Left ventricle myocardium inferior (tissue), 1 donor: ENCODE measurements around the gene AGAP1. TPM values are rescaled to one million over a fixed set of nuclear protein-coding genes. Genes with fewer than 3 reads are reported as not detected.

ENCODE experiments used
- DNase-seq: peaks from one replicate; pipeline ENCODE4 v3.0.0-alpha.2; 2020
- H3K27ac ChIP-seq: fragments of 200-600 bp; replicated peaks from 2 replicates; pipeline ENCODE4 v1.8.0; 2021
- H3K27me3 ChIP-seq: fragments of 200-600 bp; 2 replicates; pipeline ENCODE4 v1.8.0; 2021; ENCODE audit warnings: low read depth
- H3K36me3 ChIP-seq: fragments of 200-600 bp; 2 replicates; pipeline ENCODE4 v1.8.0; 2021
- H3K4me1 ChIP-seq: fragments of 200-600 bp; 2 replicates; pipeline ENCODE4 v1.8.0; 2021
- H3K4me3 ChIP-seq: fragments of 200-600 bp; 2 replicates; pipeline ENCODE4 v1.8.0; 2021; ENCODE audit warnings: mild to moderate bottlenecking, moderate library complexity
- H3K9me3 ChIP-seq: fragments of 200-600 bp; replicated peaks from 2 replicates; pipeline ENCODE4 v1.8.0; 2021
- CTCF ChIP-seq: fragments of 200-600 bp; IDR thresholded peaks from 2 replicates; pipeline ENCODE4 v1.8.0; 2021; ENCODE audit warnings: antibody characterized with exemption, mild to moderate bottlenecking, borderline replicate concordance
- intact Hi-C: fragments of 100-400 bp; cut with micrococcal nuclease; formaldehyde crosslinking; loops from one replicate; pipeline ENCODE4 v1.11.0; 2022
- total RNA-seq: library from RNA; stranded (reverse); fragmentation: NEBNext Ultra II Directional; extraction: Animal tissue kit (Norgen Biotek cat#: 25700); gene quantifications from one replicate; pipeline ENCODE4 v1.2.1, GENCODE V29; 2021
- donor health status: DM: no; HTN: yes; CAD: no; lungs with severe emphysema.

AGAP1 gene
- total RNA-seq, 1 donor from 2014 or later: 18.1 TPM

GRCh38 chr2:235541016-235541415 lies 47.2 kb downstream of the AGAP1 start:
- Histone ChIP-seq H3K27ac (no peak overlapping the region), H3K9me3 (no peaks in the 10 kb centered on the region)
- intact Hi-C loops: no loop called here

GRCh38 chr2:235541838-235542549 lies 48.2 kb downstream of the AGAP1 start:
- no peak overlapping the region for H3K27ac ChIP-seq
- intact Hi-C loops: no loop called here
- H3K4me3 ChIP-seq: no peak overlapping the region
- TF ChIP-seq CTCF: no peak
- no peaks in the 10 kb centered on the region for H3K27me3 ChIP-seq
- no peak for DNase-seq
- H3K4me1 ChIP-seq: peaks cover 28% of the 10 kb centered on the region
- H3K9me3 ChIP-seq: no peaks in the 10 kb centered on the region
- no peaks in the 10 kb centered on the region for H3K36me3 ChIP-seq

More at GRCh38 chr2:235541016-235541415, 47.2 kb downstream of the AGAP1 start:
- no peak for DNase-seq
- no peaks in the 10 kb centered on the region for H3K27me3 ChIP-seq
- no peak for TF ChIP-seq CTCF
- H3K36me3 ChIP-seq: no peaks in the 10 kb centered on the region
- peaks cover 23% of the 10 kb centered on the region for H3K4me1 ChIP-seq
- no peak overlapping the region for H3K4me3 ChIP-seq

DNA sequence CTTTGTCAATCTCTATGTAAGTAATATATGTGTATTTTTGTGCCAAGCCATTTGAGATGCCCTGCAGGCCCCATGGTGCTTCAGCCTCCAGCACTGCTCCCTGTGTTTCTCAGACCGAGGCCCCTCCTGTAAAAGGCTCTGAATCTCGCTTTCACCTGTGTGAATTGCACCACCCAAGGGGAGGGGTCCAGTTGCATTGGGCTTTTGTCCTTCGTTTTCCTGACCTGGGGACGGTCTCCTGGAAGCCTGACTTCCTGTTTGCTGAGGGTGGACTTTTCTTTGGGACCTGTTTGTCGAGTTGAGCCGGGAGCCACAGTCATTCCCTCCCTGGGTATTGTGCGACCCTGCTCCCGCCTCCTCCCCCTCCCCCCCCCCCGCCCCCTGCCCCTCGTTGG lies 48.9 kb downstream of the AGAP1 start:
- no peak overlapping the region for H3K27ac ChIP-seq
- H3K9me3 ChIP-seq: no peaks in the 10 kb centered on the region
- H3K36me3 ChIP-seq: no peaks in the 10 kb centered on the region
- DNase-seq: no peak
- intact Hi-C loops: no loop called here
- TF ChIP-seq CTCF: no peak
- H3K4me1 ChIP-seq: peaks cover 24% of the 10 kb centered on the region
- H3K27me3 ChIP-seq: no peaks in the 10 kb centered on the region
- H3K4me3 ChIP-seq: no peak overlapping the region

DNA sequence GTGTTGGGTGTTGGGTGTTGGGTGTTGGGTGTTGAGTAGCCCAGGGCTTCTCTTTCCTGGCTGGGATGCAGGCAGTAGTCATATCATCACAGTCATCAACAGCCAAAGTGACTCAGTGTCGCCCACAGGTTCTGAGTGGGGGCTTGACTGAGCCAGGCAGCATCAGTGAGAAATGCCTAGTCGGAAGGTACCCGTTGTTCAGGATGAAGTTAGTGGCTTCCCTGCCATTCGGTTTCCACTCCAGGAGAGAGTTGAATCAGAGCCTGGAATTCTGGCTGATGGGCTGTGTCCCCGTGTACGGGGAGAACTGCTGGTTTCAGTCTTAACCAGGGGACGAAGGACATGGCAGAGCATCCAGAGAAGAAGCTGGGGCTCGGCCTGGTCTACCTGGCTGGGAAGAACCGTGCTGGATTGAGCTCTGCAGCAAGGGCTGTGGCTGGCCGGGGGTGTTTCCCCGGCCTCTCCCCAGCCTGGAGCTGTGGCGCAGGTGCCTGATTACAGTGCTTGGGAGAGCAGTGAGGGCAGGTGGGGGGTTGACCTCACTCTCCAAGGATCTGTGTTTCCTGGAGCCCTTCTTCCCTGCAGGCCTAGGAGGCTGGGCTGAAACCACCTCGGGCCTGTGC lies 49.4 kb downstream of the AGAP1 start:
- intact Hi-C loops: no loop called here
- DNase-seq: no peak
- no peak overlapping the region for H3K27ac ChIP-seq
- H3K4me3 ChIP-seq: no peak overlapping the region
- no peaks in the 10 kb centered on the region for H3K36me3 ChIP-seq
- H3K27me3 ChIP-seq: no peaks in the 10 kb centered on the region
- no peaks in the 10 kb centered on the region for H3K9me3 ChIP-seq
- no peak for TF ChIP-seq CTCF
- H3K4me1 ChIP-seq: peaks cover 21% of the 10 kb centered on the region

GRCh38 chr2:235543851-235544688 lies 50.2 kb downstream of the AGAP1 start:
- Histone ChIP-seq H3K27ac (no peak overlapping the region), H3K4me3 (no peak overlapping the region), H3K9me3 (no peaks in the 10 kb centered on the region), H3K27me3 (no peaks in the 10 kb centered on the region), H3K4me1 (peaks cover 21% of the 10 kb centered on the region), H3K36me3 (no peaks in the 10 kb centered on the region)
- intact Hi-C loops: no loop called here
- TF ChIP-seq CTCF: no peak
- no peak for DNase-seq
